WI38 (cell line): ENCODE measurements around the gene CXCL8.
"Not testable (repeated sequence)": the region's sequence is repeated elsewhere in the genome, so short reads cannot be mapped to it uniquely, and the experiment has no call there.

Source experiments
- H3K4me3 ChIP-seq: 2 replicates; pipeline ENCODE4 v1.5.1; 2011; ENCODE audit warnings: low read depth, mild to moderate bottlenecking, control low read depth, low read length
- TF ChIP-seq, protein P1 (sequence below): IDR thresholded peaks from 2 replicates; pipeline ENCODE4 v1.5.1; 2012; ENCODE audit warnings: low read depth, mild to moderate bottlenecking, control low read depth, low read length

The CXCL8 gene

DNA sequence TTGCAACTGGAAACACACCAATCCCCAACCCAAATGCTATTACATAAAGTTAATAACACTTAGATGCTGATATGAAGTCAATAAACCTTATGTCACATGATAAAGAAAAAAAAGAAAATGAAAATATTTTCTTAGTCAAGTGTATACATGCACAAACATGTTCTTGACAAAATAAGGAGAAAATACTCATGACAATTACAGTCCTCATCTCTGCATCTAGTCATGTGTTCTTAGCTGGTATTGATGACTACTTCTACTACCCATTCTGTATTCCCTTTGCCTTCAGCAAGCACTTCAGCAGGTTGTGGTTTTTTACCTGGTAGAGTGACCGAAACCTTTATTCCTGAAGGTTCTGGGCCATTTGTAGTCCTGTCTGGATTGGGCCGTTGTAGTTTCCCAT, 24.9 kb downstream of the CXCL8 start:
- TF ChIP-seq, protein P1, sequence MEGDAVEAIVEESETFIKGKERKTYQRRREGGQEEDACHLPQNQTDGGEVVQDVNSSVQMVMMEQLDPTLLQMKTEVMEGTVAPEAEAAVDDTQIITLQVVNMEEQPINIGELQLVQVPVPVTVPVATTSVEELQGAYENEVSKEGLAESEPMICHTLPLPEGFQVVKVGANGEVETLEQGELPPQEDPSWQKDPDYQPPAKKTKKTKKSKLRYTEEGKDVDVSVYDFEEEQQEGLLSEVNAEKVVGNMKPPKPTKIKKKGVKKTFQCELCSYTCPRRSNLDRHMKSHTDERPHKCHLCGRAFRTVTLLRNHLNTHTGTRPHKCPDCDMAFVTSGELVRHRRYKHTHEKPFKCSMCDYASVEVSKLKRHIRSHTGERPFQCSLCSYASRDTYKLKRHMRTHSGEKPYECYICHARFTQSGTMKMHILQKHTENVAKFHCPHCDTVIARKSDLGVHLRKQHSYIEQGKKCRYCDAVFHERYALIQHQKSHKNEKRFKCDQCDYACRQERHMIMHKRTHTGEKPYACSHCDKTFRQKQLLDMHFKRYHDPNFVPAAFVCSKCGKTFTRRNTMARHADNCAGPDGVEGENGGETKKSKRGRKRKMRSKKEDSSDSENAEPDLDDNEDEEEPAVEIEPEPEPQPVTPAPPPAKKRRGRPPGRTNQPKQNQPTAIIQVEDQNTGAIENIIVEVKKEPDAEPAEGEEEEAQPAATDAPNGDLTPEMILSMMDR: no peak
- no peak overlapping the region for H3K4me3 ChIP-seq

DNA sequence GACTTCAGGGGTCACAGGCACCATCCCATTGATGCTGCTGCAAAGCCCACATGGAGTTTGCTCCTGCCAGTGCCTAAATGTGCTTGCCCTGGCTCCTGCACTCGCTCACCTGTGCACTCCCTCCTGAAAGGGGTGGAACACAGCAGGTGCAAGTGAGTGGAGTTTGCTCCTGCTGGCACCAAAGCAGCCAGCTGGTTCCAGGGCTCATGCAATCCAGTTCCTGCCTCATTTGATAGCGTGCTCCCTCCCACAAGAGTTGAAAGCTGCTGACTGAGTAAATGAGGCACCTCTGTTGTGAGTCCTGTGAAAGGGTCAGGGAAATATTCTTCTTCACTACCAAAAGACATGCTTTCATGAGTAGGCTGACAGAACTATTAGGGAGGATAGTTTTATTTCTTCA, 30.5 kb downstream of the CXCL8 start:
- TF ChIP-seq, protein P1: no peak
- no peak overlapping the region for H3K4me3 ChIP-seq

GRCh38 chr4:73772363-73772762, 32.0 kb downstream of the CXCL8 start:
- TF ChIP-seq, protein P1: no peak
- no peak overlapping the region for H3K4me3 ChIP-seq

DNA sequence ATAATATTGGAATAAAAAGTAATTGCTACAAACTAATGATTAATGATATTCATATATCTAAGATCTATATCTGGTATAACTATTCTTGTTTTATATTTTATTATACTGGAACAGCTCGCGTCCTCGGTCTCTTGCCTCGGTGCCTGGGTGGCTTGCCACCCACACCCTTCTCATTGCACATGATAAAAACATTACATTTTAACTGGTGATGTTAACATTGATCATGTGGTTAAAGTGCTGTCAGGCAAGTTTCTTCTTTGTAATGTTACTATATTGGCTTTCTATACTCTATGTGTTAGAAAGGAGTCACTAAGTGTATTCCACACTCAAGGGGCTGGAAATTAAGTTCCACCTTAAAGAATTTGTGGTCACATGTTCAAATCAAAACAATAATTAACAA, 34.0 kb downstream of the CXCL8 start:
- not testable (repeated sequence) for H3K4me3 ChIP-seq

DNA sequence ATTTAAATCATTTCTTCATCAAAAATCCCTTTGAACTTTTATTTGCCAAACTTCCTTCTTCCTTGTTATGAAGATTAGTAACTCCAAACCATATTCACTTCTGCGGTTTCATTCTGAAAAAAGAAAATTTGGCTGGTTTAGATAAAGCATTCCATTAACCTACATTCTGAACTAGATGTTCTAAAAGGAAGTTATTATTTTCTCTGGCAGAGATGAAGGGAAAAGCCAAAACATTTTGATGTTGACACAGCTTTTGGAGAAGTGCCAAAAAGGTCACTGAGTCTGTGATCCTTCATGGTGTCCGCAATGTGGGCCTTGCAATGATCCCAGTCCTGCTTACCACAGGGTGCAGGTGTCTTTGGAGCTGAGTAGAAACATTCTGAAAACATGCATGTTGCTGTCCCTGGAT, 36.0 kb downstream of the CXCL8 start:
- TF ChIP-seq, protein P1: no peak
- no peak overlapping the region for H3K4me3 ChIP-seq

DNA sequence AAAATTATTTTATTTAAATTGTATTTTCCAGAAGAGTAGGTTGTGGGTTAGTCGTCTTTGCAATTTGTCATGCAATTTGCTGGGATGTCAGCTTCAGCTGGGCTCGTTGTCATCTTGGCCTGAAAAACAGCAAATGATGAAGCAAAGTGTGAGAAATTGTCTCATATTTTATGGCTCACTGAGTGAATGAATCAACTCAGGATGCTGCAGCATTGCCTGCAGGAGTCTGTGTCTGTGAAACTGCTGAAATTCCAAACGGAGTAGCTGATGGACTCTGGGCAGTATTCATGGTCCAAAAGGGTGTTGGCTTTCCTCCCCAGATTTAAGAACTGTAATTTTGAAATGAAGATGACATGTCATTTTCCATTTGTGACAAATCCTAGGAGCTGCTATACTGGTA, 37.2 kb downstream of the CXCL8 start:
- TF ChIP-seq, protein P1: no peak
- H3K4me3 ChIP-seq: no peak overlapping the region

DNA sequence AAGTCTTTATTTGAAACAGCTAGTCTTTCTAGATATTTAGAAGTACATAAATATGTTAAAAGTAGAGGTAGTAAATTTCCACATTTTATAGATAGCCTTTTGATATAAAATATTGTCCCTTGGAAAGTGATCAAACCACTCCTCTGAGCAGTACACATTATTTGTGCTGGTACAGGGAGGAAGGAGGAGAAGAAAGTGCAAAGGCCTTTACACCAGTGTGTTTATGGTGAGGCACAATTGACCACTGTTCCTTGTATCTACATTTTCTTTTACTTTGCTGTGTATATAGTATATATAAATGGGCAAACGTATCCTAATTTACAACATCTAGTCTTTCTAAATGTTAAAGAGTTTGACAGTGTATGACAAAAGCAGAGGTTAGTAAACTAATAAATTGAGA, 39.9 kb downstream of the CXCL8 start:
- TF ChIP-seq, protein P1: no peak
- H3K4me3 ChIP-seq: no peak overlapping the region

DNA sequence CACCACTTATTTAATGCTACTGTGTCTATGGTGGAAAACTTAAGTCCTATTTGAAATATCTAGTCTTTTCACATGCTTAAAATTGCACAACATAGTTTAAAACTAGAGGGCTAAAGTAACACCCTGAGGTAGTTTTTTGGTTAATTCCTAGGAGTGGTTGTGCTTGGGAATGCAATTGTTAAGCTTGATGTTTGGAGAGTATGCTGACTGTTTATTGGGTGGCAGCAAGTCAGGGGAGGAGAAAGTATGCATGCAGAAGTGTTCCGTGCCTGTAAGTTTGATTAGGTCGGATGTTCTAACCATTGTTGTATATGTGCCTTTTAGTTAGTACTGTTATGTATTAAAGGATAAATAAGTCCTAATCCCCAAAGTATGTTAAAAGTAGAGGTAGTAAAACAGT, 40.5 kb downstream of the CXCL8 start:
- TF ChIP-seq, protein P1: no peak
- no peak overlapping the region for H3K4me3 ChIP-seq
